ENCODE measurements around the gene BOC.

DNA sequence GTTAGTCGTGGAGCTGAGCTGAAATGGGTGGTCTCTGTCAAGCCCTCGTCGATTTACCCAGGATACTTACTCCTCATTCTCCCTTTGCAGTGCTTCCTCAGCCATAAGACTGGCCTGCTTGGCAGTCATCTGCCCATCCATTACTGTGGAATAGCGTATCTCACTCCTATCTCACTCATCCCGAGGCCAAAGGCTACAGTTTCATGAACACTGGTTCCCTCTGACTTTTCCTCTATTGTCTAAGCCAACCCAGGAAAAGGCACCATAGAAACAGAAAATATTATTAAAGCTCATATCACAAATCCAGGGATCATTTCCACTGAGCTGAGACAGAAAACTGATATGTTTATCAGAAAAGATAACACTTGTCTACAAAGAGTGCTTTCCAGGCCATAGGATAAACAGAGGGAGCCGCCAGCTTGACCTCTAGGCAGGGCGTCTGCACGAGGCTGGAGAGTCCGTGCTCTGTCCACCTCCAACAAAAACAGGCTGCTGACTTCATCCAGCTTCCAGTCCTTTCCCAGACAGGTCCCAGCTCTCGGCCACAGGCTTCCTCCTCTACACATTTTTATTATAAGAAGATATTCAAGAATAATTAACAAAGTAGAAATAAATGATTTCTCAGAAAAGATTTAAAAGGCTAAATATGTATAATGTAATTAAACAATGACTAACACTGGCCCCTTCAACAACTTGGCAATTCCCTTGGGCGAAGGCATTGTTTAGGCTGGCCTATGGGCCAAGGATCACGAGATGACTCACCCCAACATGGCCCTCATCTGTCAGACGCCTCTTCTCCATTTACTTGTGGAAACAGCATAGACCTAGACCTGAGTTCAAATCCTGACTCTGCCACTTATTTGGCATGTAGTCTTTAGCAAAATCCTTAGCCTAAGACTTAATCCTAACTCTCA lies 27.4 kb upstream of the BOC start:
- TF ChIP-seq, protein P1, sequence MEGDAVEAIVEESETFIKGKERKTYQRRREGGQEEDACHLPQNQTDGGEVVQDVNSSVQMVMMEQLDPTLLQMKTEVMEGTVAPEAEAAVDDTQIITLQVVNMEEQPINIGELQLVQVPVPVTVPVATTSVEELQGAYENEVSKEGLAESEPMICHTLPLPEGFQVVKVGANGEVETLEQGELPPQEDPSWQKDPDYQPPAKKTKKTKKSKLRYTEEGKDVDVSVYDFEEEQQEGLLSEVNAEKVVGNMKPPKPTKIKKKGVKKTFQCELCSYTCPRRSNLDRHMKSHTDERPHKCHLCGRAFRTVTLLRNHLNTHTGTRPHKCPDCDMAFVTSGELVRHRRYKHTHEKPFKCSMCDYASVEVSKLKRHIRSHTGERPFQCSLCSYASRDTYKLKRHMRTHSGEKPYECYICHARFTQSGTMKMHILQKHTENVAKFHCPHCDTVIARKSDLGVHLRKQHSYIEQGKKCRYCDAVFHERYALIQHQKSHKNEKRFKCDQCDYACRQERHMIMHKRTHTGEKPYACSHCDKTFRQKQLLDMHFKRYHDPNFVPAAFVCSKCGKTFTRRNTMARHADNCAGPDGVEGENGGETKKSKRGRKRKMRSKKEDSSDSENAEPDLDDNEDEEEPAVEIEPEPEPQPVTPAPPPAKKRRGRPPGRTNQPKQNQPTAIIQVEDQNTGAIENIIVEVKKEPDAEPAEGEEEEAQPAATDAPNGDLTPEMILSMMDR (IDR thresholded peaks at IDR 0.05), result no peak
- no peak for TF ChIP-seq POLR2AphosphoS5 (IDR thresholded peaks at IDR 0.05)

Data from breast epithelium (tissue), 3 donors.